AG04449 (cell line): ENCODE measurements around the gene LDLRAD4.

Experiments used
- CTCF ChIA-PET: fragments of 350-600 bp; formaldehyde crosslinking; extraction: SDS; loops from one replicate; lab custom pipeline; 2021; ENCODE audit warnings: antibody characterized with exemption; lab: Yijun Ruan, JAX
- POLR2A ChIA-PET: fragments of 400-600, 350-600 bp; formaldehyde crosslinking; extraction: SDS; loops from one replicate; lab custom pipeline; 2020; ENCODE audit warnings: antibody characterized with exemption, inconsistent platforms; lab: Yijun Ruan, JAX
- DNase-seq: peaks from one replicate; pipeline ENCODE4 v3.0.0-alpha.2; 2010; ENCODE audit warnings: low read depth, low spot score
- H3K4me3 ChIP-seq: 2 replicates; pipeline ENCODE4 v1.5.1; 2011; ENCODE audit warnings: low read depth, mild to moderate bottlenecking, control low read depth, low read length
- TF ChIP-seq, protein P1 (sequence below): IDR thresholded peaks from one replicate; pipeline ENCODE4 v1.5.1; 2011; ENCODE audit warnings: mild to moderate bottlenecking, moderate library complexity, low read length, control low read depth, inconsistent platforms; ENCODE audit not compliant: insufficient read depth; ENCODE audit errors: missing control alignments

LDLRAD4 gene

DNA sequence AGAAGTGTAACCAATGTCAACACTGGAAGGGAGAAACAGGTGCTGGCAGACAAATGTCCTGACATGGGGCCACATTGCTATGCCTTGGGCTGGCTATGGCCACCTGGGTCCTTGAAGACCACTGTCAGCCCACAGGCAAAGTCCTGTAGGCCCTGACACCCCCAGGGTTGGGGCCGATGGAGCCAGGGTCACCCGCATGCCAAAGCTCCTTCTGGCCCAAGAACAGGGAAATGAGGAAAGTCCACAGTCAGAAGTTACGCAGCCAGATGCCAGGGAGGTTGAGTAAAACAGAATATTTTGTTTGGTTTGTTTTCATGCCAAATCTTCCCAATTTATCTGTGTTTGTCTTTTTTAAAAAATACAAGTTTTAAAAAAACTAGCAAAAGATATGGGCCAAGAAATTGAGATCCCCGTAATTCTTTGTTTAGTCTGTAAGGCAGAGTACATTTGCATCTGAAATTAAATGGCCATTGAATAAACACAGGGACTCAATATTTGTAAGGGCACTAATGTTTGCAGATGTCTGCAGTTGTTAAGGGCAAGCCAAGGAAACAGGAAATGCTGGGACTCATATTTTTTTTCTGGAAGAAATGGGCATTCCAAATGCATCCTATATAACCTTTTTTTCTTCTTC, 321.4 kb downstream of the LDLRAD4 start:
- TF ChIP-seq, protein P1, sequence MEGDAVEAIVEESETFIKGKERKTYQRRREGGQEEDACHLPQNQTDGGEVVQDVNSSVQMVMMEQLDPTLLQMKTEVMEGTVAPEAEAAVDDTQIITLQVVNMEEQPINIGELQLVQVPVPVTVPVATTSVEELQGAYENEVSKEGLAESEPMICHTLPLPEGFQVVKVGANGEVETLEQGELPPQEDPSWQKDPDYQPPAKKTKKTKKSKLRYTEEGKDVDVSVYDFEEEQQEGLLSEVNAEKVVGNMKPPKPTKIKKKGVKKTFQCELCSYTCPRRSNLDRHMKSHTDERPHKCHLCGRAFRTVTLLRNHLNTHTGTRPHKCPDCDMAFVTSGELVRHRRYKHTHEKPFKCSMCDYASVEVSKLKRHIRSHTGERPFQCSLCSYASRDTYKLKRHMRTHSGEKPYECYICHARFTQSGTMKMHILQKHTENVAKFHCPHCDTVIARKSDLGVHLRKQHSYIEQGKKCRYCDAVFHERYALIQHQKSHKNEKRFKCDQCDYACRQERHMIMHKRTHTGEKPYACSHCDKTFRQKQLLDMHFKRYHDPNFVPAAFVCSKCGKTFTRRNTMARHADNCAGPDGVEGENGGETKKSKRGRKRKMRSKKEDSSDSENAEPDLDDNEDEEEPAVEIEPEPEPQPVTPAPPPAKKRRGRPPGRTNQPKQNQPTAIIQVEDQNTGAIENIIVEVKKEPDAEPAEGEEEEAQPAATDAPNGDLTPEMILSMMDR: no peak
- H3K4me3 ChIP-seq: no peak overlapping the region
- POLR2A ChIA-PET: no interaction called here
- CTCF ChIA-PET: interaction anchor here (1.2 kb wide), 1 partner anchor 9 kb away, joined by 3 read pairs; no protein-coding TSS in a partner anchor
- DNase-seq: no peak

GRCh38 chr18:13540477-13541182, 322.1 kb downstream of the LDLRAD4 start:
- ChIA-PET CTCF (interaction anchor here (1.3 kb wide), 1 partner anchor 9 kb away, joined by 4 read pairs; no protein-coding TSS in a partner anchor), POLR2A (no interaction called here)
- TF ChIP-seq, protein P1: no peak
- DNase-seq: no peak
- no peak overlapping the region for H3K4me3 ChIP-seq

DNA sequence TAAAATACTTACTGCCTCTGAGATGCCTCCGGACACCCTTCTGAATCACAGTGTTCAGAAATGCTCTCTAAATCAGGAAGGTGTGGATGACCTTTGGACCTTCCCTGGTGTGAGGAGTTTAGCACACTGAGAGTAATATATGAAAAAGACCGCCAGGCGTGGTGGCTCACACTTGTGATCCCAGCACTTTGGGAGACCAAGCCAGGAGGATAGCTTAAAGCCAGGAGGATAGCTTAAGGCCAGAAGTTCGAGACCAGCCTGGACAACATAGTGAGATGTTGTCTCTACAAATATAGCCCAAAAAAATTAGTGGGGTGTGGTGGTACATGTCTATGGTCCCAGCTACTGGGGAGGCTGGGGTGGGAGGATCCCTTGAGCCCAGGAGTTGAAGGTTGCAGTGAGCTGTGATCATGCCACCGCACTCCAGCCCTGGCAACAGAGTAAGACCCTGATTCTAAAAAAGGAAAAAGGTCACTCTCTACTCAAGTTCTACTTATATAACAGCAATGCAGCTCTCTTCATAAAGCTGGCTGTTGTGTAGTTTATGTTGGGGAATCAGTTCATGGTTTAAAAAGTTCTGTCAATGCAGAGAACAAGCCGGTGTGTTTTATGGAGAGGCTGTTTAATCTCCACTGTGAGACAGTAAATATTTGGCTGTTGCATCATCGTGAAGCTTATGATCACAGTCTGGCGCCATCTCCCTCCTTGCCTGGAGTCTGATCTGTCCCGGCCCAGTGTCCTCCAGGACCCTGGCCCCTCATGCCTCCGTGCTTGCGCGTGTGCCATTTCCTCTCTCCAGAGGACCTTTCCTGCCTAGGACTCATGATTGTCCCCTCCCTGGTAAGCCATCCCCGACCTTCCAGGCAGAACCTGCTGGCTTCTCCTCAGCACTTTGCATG, 323.3 kb downstream of the LDLRAD4 start:
- DNase-seq: no peak
- TF ChIP-seq, protein P1: no peak
- H3K4me3 ChIP-seq: no peak overlapping the region
- ChIA-PET POLR2A (no interaction called here), CTCF (interaction anchor here (1.3 kb wide), 1 partner anchor 10 kb away, joined by 4 read pairs; no protein-coding TSS in a partner anchor)

- CTCF ChIA-PET: no interaction called here
- no peak for DNase-seq
- TF ChIP-seq, protein P1: no peak
- POLR2A ChIA-PET: no interaction called here
- H3K4me3 ChIP-seq: no peak overlapping the region
Measured at GRCh38 chr18:13542520-13542847, 323.9 kb downstream of the LDLRAD4 start.

GRCh38 chr18:13543144-13543543, 324.6 kb downstream of the LDLRAD4 start:
- CTCF ChIA-PET: no interaction called here
- no peak overlapping the region for H3K4me3 ChIP-seq
- POLR2A ChIA-PET: no interaction called here
- TF ChIP-seq, protein P1: no peak
- no peak for DNase-seq
